Prostate gland (tissue), 2 donors: ENCODE results near the gene RRAD.

Experiments
- POLR2AphosphoS5 ChIP-seq: sonication (generic); formaldehyde crosslinking; IDR thresholded peaks from one replicate; pipeline ENCODE4 v1.6.1; 2017; ENCODE audit warnings: antibody characterized with exemption
- TF ChIP-seq, protein P1 (sequence below), 4 experiments: fragments of 200-600 bp in 2 of 4; fragments of 450-650 bp in 2 of 4; sonication (generic) in 2 of 4; IDR thresholded peaks; 1 replicate in 3 of 4; 2 replicates in 1 of 4; pipeline ENCODE4 v1.5.1; 2016 to 2019; ENCODE audit warnings: antibody characterized with exemption in 4 of 4, mild to moderate bottlenecking in 2 of 4, moderate library complexity in 2 of 4

DNA sequence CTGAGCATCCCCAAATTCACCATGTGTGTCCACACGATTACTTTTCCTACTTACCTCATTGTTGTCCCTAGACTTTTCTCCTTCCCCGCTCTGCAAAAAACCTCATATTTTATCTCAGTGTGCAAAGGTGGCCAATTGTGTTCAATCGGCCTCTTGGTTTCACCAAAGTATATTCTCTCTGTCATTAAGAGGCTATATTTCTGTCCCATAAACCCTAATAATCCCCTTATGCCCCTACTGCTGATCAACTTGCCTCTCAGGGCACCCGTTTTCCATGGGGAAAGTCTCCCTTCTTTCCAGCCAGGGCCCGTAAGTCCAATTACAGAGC is 21.6 kb upstream of the RRAD start:
- no peak for TF ChIP-seq POLR2AphosphoS5
- TF ChIP-seq, protein P1, sequence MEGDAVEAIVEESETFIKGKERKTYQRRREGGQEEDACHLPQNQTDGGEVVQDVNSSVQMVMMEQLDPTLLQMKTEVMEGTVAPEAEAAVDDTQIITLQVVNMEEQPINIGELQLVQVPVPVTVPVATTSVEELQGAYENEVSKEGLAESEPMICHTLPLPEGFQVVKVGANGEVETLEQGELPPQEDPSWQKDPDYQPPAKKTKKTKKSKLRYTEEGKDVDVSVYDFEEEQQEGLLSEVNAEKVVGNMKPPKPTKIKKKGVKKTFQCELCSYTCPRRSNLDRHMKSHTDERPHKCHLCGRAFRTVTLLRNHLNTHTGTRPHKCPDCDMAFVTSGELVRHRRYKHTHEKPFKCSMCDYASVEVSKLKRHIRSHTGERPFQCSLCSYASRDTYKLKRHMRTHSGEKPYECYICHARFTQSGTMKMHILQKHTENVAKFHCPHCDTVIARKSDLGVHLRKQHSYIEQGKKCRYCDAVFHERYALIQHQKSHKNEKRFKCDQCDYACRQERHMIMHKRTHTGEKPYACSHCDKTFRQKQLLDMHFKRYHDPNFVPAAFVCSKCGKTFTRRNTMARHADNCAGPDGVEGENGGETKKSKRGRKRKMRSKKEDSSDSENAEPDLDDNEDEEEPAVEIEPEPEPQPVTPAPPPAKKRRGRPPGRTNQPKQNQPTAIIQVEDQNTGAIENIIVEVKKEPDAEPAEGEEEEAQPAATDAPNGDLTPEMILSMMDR (IDR thresholded peaks at IDR 0.05) = no peak
